RWPE2 (cell line): Measurements from ENCODE around the gene MED26.

Experiments
- ATAC-seq: fragments of 200-7000 bp; cut with Tn5 transposase; 3 replicates; pipeline ENCODE4 v1.9.1; 2021; ENCODE audit warnings: low read depth
- DNase-seq: peaks from one replicate; pipeline ENCODE4 v3.0.0-alpha.2; 2020; ENCODE audit warnings: low spot score
- H3K27ac ChIP-seq: fragments of 450-650 bp; 2 replicates; pipeline ENCODE4 v1.5.1; 2017; ENCODE audit warnings: mild to moderate bottlenecking; ENCODE audit not compliant: poor library complexity, severe bottlenecking
- H3K27me3 ChIP-seq: fragments of 250-450 bp; sonication (Bioruptor Pico); 2 replicates; pipeline ENCODE4 v1.5.1; 2021; ENCODE audit warnings: mild to moderate bottlenecking, moderate library complexity; ENCODE audit not compliant: insufficient read depth, poor library complexity, severe bottlenecking
- H3K36me3 ChIP-seq: fragments of 250-450 bp; sonication (Bioruptor Pico); 2 replicates; pipeline ENCODE4 v1.5.1; 2020; ENCODE audit warnings: low read depth, mild to moderate bottlenecking, moderate library complexity
- H3K4me1 ChIP-seq: fragments of 250-450 bp; sonication (Bioruptor Pico); 2 replicates; pipeline ENCODE4 v1.5.1; 2021; ENCODE audit warnings: mild to moderate bottlenecking, moderate library complexity; ENCODE audit not compliant: insufficient read depth, poor library complexity, severe bottlenecking
- H3K4me3 ChIP-seq: fragments of 250-450 bp; sonication (Bioruptor Pico); 2 replicates; pipeline ENCODE4 v1.5.1; 2021; ENCODE audit warnings: mild to moderate bottlenecking, moderate library complexity; ENCODE audit not compliant: severe bottlenecking
- H3K9me3 ChIP-seq: fragments of 250-450 bp; sonication (Bioruptor Pico); 2 replicates; pipeline ENCODE4 v1.5.1; 2021; ENCODE audit warnings: mild to moderate bottlenecking, moderate library complexity; ENCODE audit not compliant: severe bottlenecking
- TF ChIP-seq, protein P1 (sequence below): fragments of 450-650 bp; IDR thresholded peaks from one replicate; pipeline ENCODE4 v1.5.1; 2017; ENCODE audit warnings: mild to moderate bottlenecking, moderate library complexity; ENCODE audit not compliant: poor library complexity, severe bottlenecking

MED26 gene

DNA sequence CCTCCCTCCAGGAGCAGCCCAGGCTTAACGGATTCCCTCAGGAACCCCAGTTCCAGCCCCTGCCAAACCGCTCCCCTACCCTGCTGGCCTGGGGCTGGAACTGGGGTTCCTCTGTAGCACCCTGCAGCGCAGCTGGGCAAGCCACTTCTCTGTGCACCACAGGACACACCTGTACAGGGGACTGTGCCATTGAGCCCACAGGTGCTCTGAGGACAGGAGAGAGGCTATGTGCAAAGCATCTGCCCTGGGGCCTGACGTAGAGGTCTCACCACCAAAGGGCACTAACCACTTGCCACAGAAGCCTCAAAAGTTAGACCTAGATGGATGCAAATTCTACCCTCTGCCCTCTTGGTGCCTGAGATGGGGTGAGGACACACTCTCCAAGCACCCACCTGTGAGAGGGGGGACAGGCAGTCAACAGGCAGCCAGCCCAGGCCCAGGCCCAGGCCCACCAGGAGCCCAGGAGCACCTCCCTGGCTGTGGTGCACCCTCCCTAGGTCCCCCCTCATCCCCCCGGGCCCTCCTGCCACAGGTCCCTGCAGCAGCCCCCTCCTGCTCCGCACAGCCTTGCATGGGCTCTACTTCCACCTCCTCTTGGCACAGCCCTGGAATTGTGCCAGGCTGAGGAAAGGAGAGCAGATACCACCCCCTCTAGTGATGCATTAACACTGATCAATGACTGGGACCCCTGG lies 28.2 kb downstream of the MED26 start:
- no peak for DNase-seq
- no peaks in the 10 kb centered on the region for H3K9me3 ChIP-seq
- H3K27me3 ChIP-seq = no peaks in the 10 kb centered on the region
- ATAC-seq = no peak
- H3K36me3 ChIP-seq = no peaks in the 10 kb centered on the region
- TF ChIP-seq, protein P1, sequence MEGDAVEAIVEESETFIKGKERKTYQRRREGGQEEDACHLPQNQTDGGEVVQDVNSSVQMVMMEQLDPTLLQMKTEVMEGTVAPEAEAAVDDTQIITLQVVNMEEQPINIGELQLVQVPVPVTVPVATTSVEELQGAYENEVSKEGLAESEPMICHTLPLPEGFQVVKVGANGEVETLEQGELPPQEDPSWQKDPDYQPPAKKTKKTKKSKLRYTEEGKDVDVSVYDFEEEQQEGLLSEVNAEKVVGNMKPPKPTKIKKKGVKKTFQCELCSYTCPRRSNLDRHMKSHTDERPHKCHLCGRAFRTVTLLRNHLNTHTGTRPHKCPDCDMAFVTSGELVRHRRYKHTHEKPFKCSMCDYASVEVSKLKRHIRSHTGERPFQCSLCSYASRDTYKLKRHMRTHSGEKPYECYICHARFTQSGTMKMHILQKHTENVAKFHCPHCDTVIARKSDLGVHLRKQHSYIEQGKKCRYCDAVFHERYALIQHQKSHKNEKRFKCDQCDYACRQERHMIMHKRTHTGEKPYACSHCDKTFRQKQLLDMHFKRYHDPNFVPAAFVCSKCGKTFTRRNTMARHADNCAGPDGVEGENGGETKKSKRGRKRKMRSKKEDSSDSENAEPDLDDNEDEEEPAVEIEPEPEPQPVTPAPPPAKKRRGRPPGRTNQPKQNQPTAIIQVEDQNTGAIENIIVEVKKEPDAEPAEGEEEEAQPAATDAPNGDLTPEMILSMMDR = no peak
- H3K4me1 ChIP-seq = peaks cover 2% of the 10 kb centered on the region
- no peak overlapping the region for H3K27ac ChIP-seq
- H3K4me3 ChIP-seq = no peak overlapping the region

GRCh38 chr19:16598848-16599247 lies 29.2 kb downstream of the MED26 start:
- Histone ChIP-seq H3K36me3 (no peaks in the 10 kb centered on the region), H3K27me3 (no peaks in the 10 kb centered on the region), H3K4me1 (peaks cover 2% of the 10 kb centered on the region), H3K4me3 (no peak overlapping the region), H3K27ac (no peak overlapping the region), H3K9me3 (no peaks in the 10 kb centered on the region)
- TF ChIP-seq, protein P1 = no peak
- DNase-seq (no peak), ATAC-seq (no peak)

DNA sequence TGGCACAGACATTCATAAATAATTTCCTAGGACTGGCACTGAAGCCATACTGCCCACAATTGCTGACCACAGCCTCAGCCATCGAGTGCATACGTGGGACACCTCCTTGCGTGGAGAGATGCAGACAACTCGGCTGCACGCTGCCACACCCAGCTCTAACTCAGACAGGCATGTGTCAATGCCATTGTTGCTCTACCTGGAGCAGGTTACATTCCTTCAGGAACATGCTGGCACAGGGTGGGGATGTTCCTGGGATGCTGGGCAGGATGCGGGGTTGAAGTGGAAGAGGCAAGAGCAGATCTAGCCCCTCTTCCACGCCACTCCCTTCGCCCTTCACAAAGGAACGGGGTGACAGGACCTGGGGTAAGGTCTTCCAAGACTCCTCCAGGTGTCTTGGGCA lies 31.6 kb downstream of the MED26 start:
- H3K4me3 ChIP-seq = no peak overlapping the region
- H3K4me1 ChIP-seq = peaks cover 2% of the 10 kb centered on the region
- no peaks in the 10 kb centered on the region for H3K27me3 ChIP-seq
- TF ChIP-seq, protein P1 = no peak
- 0 out of 3 replicates have a peak, but pooled peaks have one; percentile 34 for ATAC-seq
- no peak for DNase-seq
- H3K36me3 ChIP-seq = no peaks in the 10 kb centered on the region
- H3K27ac ChIP-seq = no peak overlapping the region
- H3K9me3 ChIP-seq = no peaks in the 10 kb centered on the region

- ATAC-seq = no peak
- no peak overlapping the region for H3K27ac ChIP-seq
- no peak for DNase-seq
- TF ChIP-seq, protein P1 = no peak
- H3K27me3 ChIP-seq = no peaks in the 10 kb centered on the region
- H3K9me3 ChIP-seq = no peaks in the 10 kb centered on the region
- no peaks in the 10 kb centered on the region for H3K36me3 ChIP-seq
- H3K4me1 ChIP-seq = peaks cover 2% of the 10 kb centered on the region
- no peak overlapping the region for H3K4me3 ChIP-seq
Observed at GRCh38 chr19:16595097-16595496, 32.9 kb downstream of the MED26 start.

GRCh38 chr19:16594681-16595091 lies 33.3 kb downstream of the MED26 start:
- Histone ChIP-seq H3K27me3 (no peaks in the 10 kb centered on the region), H3K4me1 (peaks cover 2% of the 10 kb centered on the region), H3K27ac (no peak overlapping the region), H3K9me3 (no peaks in the 10 kb centered on the region), H3K36me3 (no peaks in the 10 kb centered on the region), H3K4me3 (no peak overlapping the region)
- DNase-seq = no peak
- TF ChIP-seq, protein P1 = no peak
- no peak for ATAC-seq
